H9 (cell line): ENCODE data around the gene SYNE2. TPM values are rescaled to one million over a fixed set of nuclear protein-coding genes. Genes with fewer than 3 reads are reported as not detected.

Experiments
- DNase-seq: peaks from one replicate; pipeline ENCODE4 v3.0.0-alpha.2; 2017
- H2AFZ ChIP-seq: one replicate; pipeline ENCODE4 v1.6.1; 2013; ENCODE audit warnings: mild to moderate bottlenecking, low read length, control low read depth, moderate library complexity
- H2AK5ac ChIP-seq: 2 replicates; pipeline ENCODE4 v1.6.1; 2013; ENCODE audit warnings: low read length, control low read depth, mixed read lengths; ENCODE audit not compliant: insufficient read length
- H2BK120ac ChIP-seq: one replicate; pipeline ENCODE4 v1.6.1; 2013; ENCODE audit warnings: low read depth, mild to moderate bottlenecking, low read length, control low read depth, inconsistent platforms; ENCODE audit not compliant: poor library complexity, severe bottlenecking
- H2BK12ac ChIP-seq: 2 replicates; pipeline ENCODE4 v1.6.1; 2013; ENCODE audit warnings: low read length, control low read depth, mixed read lengths, low read depth; ENCODE audit not compliant: insufficient read length
- H2BK15ac ChIP-seq: 2 replicates; pipeline ENCODE4 v1.6.1; 2013; ENCODE audit warnings: low read depth, low read length, control low read depth
- H2BK20ac ChIP-seq: one replicate; pipeline ENCODE4 v1.6.1; 2013; ENCODE audit warnings: low read depth, mild to moderate bottlenecking, low read length, control low read depth, inconsistent platforms; ENCODE audit not compliant: poor library complexity, severe bottlenecking
- H2BK5ac ChIP-seq: 2 replicates; pipeline ENCODE4 v1.6.1; 2013; ENCODE audit warnings: low read length, control low read depth, mixed read lengths; ENCODE audit not compliant: insufficient read length
- H3K14ac ChIP-seq: 2 replicates; pipeline ENCODE4 v1.6.1; 2013; ENCODE audit warnings: low read length, control low read depth; ENCODE audit not compliant: insufficient read depth
- H3K18ac ChIP-seq: 2 replicates; pipeline ENCODE4 v1.6.1; 2013; ENCODE audit warnings: low read depth, mild to moderate bottlenecking, mixed read lengths, low read length, control low read depth; ENCODE audit not compliant: insufficient read length
- H3K23ac ChIP-seq: 2 replicates; pipeline ENCODE4 v1.6.1; 2013; ENCODE audit warnings: low read length, control low read depth, mixed read lengths, low read depth; ENCODE audit not compliant: insufficient read length
- H3K23me2 ChIP-seq: 2 replicates; pipeline ENCODE4 v1.6.1; 2013; ENCODE audit warnings: low read depth, mild to moderate bottlenecking, mixed read lengths, low read length, control low read depth; ENCODE audit not compliant: insufficient read length, poor library complexity, severe bottlenecking
- H3K27ac ChIP-seq: 2 replicates; pipeline ENCODE4 v1.5.1; 2013; ENCODE audit warnings: low read length, control low read depth, mixed read lengths, low read depth; ENCODE audit not compliant: insufficient read length
- H3K27me3 ChIP-seq: 2 replicates; pipeline ENCODE4 v1.6.1; 2013; ENCODE audit warnings: low read length, control low read depth, inconsistent platforms; ENCODE audit not compliant: insufficient read depth
- H3K4ac ChIP-seq: 2 replicates; pipeline ENCODE4 v1.6.1; 2013; ENCODE audit warnings: low read depth, mild to moderate bottlenecking, control low read depth, inconsistent platforms, low read length, moderate library complexity
- H3K4me1 ChIP-seq: 2 replicates; pipeline ENCODE4 v1.6.1; 2013; ENCODE audit warnings: low read length, control low read depth, inconsistent platforms; ENCODE audit not compliant: insufficient read depth
- H3K4me2 ChIP-seq: 2 replicates; pipeline ENCODE4 v1.6.1; 2013; ENCODE audit warnings: low read length, control low read depth, mixed read lengths; ENCODE audit not compliant: insufficient read length, insufficient read depth
- H3K56ac ChIP-seq: 2 replicates; pipeline ENCODE4 v1.6.1; 2013; ENCODE audit warnings: low read depth, mild to moderate bottlenecking, mixed read lengths, low read length, control low read depth; ENCODE audit not compliant: insufficient read length
- H3K79me1 ChIP-seq: 2 replicates; pipeline ENCODE4 v1.6.1; 2013; ENCODE audit warnings: low read depth, mild to moderate bottlenecking, moderate library complexity, low read length, control low read depth, inconsistent platforms; ENCODE audit not compliant: insufficient read depth, poor library complexity, severe bottlenecking
- H3K79me2 ChIP-seq: 2 replicates; pipeline ENCODE4 v1.6.1; 2013; ENCODE audit warnings: low read length, control low read depth, inconsistent platforms; ENCODE audit not compliant: insufficient read depth
- H3K9ac ChIP-seq: 2 replicates; pipeline ENCODE4 v1.6.1; 2013; ENCODE audit warnings: low read length, control low read depth, mixed read lengths; ENCODE audit not compliant: insufficient read length; ENCODE audit errors: extremely low read depth
- H3K9me3 ChIP-seq: one replicate; pipeline ENCODE4 v1.6.1; 2013; ENCODE audit warnings: low read depth, low read length, inconsistent platforms; ENCODE audit not compliant: control insufficient read depth
- H3T11ph ChIP-seq: one replicate; pipeline ENCODE4 v1.6.1; 2013; ENCODE audit warnings: mild to moderate bottlenecking, low read length, control low read depth, inconsistent platforms
- H4K20me1 ChIP-seq: one replicate; pipeline ENCODE4 v1.6.1; 2013; ENCODE audit not compliant: control insufficient read depth, insufficient read length, insufficient read depth
- H4K5ac ChIP-seq: 2 replicates; pipeline ENCODE4 v1.6.1; 2013; ENCODE audit warnings: low read depth, mild to moderate bottlenecking, mixed read lengths, low read length, control low read depth; ENCODE audit not compliant: insufficient read length
- H4K8ac ChIP-seq: replicated peaks from 2 replicates; pipeline ENCODE4 v1.6.1; 2013; ENCODE audit warnings: low read length, control low read depth, mixed read lengths, low read depth; ENCODE audit not compliant: insufficient read length
- H4K91ac ChIP-seq: 2 replicates; pipeline ENCODE4 v1.6.1; 2013; ENCODE audit warnings: low read depth, mild to moderate bottlenecking, moderate library complexity, mixed read lengths, low read length, control low read depth; ENCODE audit not compliant: insufficient read length
- H3K27ac Mint-ChIP-seq, 3 experiments: 2 replicates in 2 of 3; 3 replicates in 1 of 3; pipeline ENCODE4 v1.8.0; 2020 to 2021; ENCODE audit warnings: mixed read lengths in 3 of 3, mild to moderate bottlenecking in 1 of 3, moderate library complexity in 1 of 3
- H3K27me3 Mint-ChIP-seq: 2 replicates; pipeline ENCODE4 v1.8.0; 2021; ENCODE audit warnings: low read depth, mild to moderate bottlenecking, moderate library complexity, mixed read lengths
- H3K36me3 Mint-ChIP-seq, 3 experiments: 2 replicates in 2 of 3; 3 replicates in 1 of 3; pipeline ENCODE4 v1.8.0; 2020 to 2021; ENCODE audit warnings: low read depth in 3 of 3, mixed read lengths in 3 of 3; ENCODE audit not compliant: insufficient read depth in 1 of 3
- H3K4me1 Mint-ChIP-seq, 2 experiments: 2 replicates each; pipeline ENCODE4 v1.8.0; 2020; ENCODE audit warnings: mixed read lengths in 2 of 2
- H3K4me3 Mint-ChIP-seq, 2 experiments: 2 replicates in 1 of 2; 3 replicates in 1 of 2; pipeline ENCODE4 v1.8.0; 2020 to 2021; ENCODE audit warnings: mild to moderate bottlenecking in 2 of 2, mixed read lengths in 2 of 2, moderate library complexity in 1 of 2
- H3K9me3 Mint-ChIP-seq, 2 experiments: 2 replicates in 1 of 2; 3 replicates in 1 of 2; pipeline ENCODE4 v1.8.0; 2020; ENCODE audit warnings: mild to moderate bottlenecking in 2 of 2, mixed read lengths in 2 of 2, moderate library complexity in 1 of 2
- WGBS: extraction: QIAGEN DNeasy Blood & Tissue Kit; methylation state at CpG from one replicate; pipeline ENCODE4 v1.1.7; 2013; ENCODE audit warnings: missing lambda C conversion rate, low lambda C conversion rate, mixed read lengths; ENCODE audit not compliant: insufficient read length; ENCODE audit errors: extremely low coverage; 5-methylcytosine and 5-hydroxymethylcytosine counted together
- total RNA-seq: library from RNA; stranded (reverse); gene quantifications from 2 replicates; pipeline ENCODE4 v1.2.1, GENCODE V29; 2021
- TF ChIP-seq, protein P1 (sequence below): fragments of 200-600 bp; sonication (generic); conservative IDR thresholded peaks from 3 replicates; pipeline ENCODE4 v1.8.0; 2021; ENCODE audit warnings: antibody characterized with exemption, mild to moderate bottlenecking

SYNE2 gene
- total RNA-seq, 1 experiment from 2014 or later = 43.3 TPM

DNA sequence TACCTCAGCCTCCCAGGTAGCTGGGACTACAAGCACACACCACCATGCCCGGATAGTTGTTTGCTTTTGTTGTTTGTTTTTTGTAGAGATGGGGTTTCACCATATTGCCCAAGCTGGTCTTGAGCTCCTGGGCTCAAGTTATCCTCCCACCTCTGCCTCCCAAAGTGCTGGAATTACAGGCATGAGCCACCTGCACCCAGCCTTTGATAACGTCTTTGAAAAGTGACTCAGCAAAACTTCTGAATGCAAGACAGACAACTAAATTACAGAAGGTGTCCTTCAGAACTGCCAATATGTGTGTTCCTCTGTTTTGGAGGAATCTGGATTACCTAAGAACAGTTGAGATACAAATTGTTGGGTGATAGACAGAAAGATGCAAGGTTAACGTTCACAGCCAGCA lies 341.6 kb downstream of the SYNE2 start:
- Histone ChIP-seq H3K23ac (no peak overlapping the region), H3K56ac (no peak overlapping the region), H3K4ac (no peak overlapping the region), H3K9ac (no peak overlapping the region), H4K91ac (no peak overlapping the region), H4K20me1 (no peaks in the 10 kb centered on the region), H3T11ph (no peak overlapping the region), H2BK12ac (no peak overlapping the region), H3K23me2 (peaks cover 4% of the 10 kb centered on the region), H3K27me3 (no peaks in the 10 kb centered on the region), H3K4me2 (no peak overlapping the region), H4K5ac (no peak overlapping the region), H4K8ac (no peak overlapping the region), H2BK20ac (no peak overlapping the region), H3K18ac (no peak overlapping the region), H2BK120ac (no peak overlapping the region), H3K79me2 (no peaks in the 10 kb centered on the region), H2BK15ac (no peak overlapping the region), H2AFZ (no peak overlapping the region), H2AK5ac (no peak overlapping the region), H3K9me3 (no peaks in the 10 kb centered on the region), H2BK5ac (no peak overlapping the region), H3K14ac (no peak overlapping the region), H3K27ac (no peak overlapping the region), H3K79me1 (no peaks in the 10 kb centered on the region), H3K4me1 (no peaks in the 10 kb centered on the region; the same call in 1 of the 2 replicates)
- no CpG with 5 or more reads among the region's 3 CpGs for WGBS
- TF ChIP-seq, protein P1, sequence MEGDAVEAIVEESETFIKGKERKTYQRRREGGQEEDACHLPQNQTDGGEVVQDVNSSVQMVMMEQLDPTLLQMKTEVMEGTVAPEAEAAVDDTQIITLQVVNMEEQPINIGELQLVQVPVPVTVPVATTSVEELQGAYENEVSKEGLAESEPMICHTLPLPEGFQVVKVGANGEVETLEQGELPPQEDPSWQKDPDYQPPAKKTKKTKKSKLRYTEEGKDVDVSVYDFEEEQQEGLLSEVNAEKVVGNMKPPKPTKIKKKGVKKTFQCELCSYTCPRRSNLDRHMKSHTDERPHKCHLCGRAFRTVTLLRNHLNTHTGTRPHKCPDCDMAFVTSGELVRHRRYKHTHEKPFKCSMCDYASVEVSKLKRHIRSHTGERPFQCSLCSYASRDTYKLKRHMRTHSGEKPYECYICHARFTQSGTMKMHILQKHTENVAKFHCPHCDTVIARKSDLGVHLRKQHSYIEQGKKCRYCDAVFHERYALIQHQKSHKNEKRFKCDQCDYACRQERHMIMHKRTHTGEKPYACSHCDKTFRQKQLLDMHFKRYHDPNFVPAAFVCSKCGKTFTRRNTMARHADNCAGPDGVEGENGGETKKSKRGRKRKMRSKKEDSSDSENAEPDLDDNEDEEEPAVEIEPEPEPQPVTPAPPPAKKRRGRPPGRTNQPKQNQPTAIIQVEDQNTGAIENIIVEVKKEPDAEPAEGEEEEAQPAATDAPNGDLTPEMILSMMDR = no peak
- Mint-ChIP-seq H3K36me3 (peaks cover 17 to 37% (median 21%) of the 10 kb centered on the region in 3 experiments; a peak in 6 of 7 replicates), H3K4me1 (peaks cover 62 to 64% of the 10 kb centered on the region in 2 experiments), H3K9me3 (no peaks in the 10 kb centered on the region; a peak in 1 of 5 replicates), H3K4me3 (no peak overlapping the region; a peak in 1 of 5 replicates), H3K27ac (peak overlapping the region in 1 of 3 experiments; percentile 42; a peak in 5 of 7 replicates), H3K27me3 (no peaks in the 10 kb centered on the region)
- DNase-seq = no peak
